ENCODE results near the gene DPM2. TPM values are rescaled to one million over a fixed set of nuclear protein-coding genes. Genes with fewer than 3 reads are reported as not detected.

Gene DPM2
- total RNA-seq, 4 donors from 2014 or later = 7.5 to 14.2 (median 9.6) TPM

DNA sequence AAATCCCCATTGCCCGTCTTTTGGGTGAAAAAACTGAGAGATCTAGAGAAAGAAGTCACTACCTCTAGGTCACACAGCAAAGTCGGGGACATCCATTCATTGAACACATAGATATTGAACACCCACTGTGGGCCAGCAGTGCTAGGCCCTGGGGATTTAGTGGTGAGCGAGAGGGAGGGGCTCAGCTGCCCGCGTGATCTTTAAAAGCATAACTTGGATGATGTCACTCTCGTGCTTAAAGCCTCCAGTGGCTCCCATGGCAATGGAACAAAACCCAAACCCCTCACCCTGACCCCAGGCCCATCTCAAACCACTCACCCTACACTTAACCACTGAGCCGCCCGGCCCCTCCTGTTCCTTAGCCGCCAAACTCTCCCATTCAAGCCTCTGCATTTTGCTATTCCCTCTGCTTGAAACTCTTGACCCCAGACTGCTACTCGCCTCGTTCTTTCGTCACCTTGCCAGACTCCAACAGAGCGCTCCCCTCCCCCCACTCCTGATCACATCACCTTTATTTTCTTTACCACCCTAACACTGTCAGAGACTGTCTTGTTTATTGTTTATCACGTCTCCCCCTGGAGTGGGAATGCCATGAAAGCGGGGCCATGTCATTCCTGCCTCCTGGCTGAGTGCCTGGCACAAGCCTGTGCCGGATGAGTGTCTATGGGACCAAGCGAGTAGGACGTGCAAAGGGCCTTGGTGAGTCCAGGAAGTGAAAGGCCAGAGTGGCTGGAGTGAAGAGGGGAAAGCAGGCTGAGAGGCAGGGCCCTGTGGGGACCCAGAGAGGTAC is 6.4 kb downstream of the DPM2 start:
- TF ChIP-seq, protein P1, sequence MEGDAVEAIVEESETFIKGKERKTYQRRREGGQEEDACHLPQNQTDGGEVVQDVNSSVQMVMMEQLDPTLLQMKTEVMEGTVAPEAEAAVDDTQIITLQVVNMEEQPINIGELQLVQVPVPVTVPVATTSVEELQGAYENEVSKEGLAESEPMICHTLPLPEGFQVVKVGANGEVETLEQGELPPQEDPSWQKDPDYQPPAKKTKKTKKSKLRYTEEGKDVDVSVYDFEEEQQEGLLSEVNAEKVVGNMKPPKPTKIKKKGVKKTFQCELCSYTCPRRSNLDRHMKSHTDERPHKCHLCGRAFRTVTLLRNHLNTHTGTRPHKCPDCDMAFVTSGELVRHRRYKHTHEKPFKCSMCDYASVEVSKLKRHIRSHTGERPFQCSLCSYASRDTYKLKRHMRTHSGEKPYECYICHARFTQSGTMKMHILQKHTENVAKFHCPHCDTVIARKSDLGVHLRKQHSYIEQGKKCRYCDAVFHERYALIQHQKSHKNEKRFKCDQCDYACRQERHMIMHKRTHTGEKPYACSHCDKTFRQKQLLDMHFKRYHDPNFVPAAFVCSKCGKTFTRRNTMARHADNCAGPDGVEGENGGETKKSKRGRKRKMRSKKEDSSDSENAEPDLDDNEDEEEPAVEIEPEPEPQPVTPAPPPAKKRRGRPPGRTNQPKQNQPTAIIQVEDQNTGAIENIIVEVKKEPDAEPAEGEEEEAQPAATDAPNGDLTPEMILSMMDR (IDR thresholded peaks at IDR 0.05; ENCODE audit: low read depth) = no peak

DNA sequence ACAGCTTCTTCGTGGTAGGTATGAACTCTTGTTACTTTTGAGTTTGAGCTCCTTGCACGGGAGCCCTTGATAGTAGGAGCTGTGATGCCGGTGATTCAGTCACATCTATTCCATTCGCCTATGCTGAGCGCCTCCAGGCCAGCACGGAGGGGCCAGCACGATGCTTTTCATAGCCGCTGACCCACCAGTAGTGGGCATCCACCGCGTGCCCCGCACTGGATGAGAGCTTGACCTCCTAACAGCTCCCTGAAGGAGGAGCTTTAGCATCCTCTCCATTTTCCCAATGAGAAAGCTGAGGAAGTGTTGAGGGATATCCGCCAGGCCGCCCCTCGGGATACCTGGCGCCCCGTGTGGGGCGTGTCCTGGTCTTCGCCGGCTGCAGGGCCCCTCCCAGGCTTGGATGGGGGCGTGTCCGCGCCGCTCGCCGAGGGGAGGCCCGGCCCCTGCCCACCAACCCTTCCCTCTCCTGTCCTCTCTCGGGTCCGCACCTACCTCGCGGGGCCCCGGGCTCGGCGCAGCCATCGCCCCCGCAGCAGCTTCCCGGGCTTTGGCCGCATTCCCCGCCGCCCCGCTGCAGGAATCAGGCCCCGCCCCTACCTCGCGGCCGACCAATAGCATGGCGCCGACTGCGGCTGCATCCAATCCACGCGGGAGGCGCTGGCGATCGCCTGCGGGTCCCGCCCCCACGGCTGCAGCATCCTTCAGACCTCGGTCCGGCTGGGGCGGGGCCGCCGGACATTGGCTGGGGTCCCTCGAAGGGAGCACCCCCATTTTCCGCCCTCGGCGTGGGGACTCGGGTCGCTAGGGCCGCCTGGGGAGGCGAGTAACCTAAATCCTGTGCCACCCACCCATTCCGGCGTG is 7.2 kb downstream of the DPM2 start, which contains the start of gene PIP5KL1:
PIP5KL1 (minus strand) TSS at position 547 of the 861 bp plus-strand sequence; CDS start at position 522, 25 bp downstream.
- TF ChIP-seq, protein P1 (IDR thresholded peaks at IDR 0.05; ENCODE audit: low read depth) = no peak

DNA sequence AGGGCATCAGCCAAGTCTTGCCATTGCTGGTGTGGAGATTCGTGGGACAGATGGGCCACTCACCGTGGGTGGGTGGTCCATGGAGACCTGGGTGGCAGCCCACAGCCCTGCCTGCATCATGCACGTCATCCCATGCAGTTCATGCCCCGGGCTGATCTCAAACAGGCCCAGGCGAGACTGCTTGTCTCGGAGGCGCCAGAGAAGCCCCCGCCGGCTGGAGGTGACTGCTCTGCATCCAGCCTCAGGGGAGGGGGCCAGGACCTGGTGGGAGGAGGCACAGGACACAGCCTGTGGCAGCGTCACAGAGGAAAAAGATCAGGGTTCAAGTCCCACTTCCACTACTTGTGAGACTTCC is 8.1 kb downstream of the DPM2 start:
- TF ChIP-seq, protein P1 (IDR thresholded peaks at IDR 0.05; ENCODE audit: low read depth) = no peak

DNA sequence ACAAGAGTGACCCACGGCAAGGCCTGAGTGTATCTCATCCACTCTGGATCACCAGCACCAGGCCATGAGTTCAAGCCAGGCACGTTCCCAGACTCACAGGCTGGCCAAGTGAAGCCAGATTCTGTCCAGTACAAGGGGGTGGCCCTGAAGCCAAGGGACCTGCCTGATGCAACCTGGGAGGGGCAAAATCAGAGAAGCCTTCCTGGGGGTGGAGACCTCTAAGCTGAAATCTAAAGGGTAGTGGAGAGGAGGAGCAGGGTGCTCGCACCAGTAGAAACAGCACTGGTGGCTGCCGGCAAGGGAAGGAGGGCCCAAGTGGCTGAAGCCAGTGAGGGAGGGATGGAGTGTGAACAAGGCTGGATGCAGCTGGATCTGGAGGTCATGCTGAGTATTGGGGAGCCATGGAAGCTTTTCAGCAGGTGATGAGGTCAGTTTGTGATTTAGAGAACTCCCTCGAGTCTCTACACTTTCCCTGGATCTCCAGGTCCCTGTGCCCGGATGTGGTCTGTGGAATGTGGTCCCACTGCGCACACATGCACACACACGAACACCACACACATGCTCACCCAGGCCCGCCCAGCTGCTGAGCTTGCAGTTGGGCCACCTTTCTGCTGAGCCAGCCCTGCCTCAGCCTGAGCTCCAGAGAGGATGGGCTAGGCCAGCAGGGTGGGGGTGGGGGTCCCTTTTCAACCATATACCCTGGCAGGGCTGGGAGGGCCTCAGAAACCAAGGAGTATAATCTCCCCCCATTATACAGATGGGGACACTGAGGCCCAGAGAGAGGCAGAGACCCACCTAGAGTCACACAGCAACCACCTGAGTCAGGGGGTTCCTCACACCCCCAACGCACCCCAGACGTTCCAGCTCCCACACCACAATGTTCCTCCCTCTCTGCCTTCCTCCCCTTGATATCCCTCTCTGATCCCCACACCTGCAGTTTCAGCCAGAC is 8.7 kb downstream of the DPM2 start:
- TF ChIP-seq, protein P1 (IDR thresholded peaks at IDR 0.05; ENCODE audit: low read depth) = no peak

DNA sequence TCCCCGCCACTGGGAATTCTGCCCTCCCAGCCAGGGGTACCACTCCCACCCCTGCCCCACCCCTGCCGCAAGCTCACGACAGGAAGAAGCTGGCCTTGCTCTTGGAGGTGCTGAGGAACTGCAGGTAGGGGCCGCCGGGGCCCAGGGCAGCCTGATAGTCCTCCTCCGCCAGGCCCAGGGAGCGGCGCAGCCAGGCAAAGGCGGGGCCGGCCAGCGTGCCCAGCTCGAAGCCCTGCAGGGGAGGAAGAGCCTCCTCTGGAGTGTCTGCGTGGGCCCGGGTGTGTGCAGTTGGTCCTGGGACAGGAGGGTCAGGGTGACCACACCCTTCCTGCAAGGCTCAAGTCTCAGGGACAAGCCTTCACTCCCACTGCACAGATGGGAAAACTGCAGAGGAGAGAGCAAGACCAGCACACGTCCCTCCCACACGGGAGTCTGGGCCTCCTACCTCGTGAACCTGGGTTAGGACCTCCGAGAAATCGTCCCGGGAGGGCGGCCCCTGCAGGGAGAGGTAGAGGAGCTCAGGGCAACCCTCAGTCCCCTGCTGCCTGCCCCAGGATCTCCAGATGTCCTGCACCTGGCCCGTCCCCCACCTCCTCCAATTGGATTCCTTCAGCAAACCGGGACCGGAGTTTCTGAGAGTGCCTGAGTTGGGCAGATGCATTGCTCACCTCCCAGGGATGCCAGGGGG is 9.5 kb downstream of the DPM2 start:
- TF ChIP-seq, protein P1 (IDR thresholded peaks at IDR 0.05; ENCODE audit: low read depth) = no peak

DNA sequence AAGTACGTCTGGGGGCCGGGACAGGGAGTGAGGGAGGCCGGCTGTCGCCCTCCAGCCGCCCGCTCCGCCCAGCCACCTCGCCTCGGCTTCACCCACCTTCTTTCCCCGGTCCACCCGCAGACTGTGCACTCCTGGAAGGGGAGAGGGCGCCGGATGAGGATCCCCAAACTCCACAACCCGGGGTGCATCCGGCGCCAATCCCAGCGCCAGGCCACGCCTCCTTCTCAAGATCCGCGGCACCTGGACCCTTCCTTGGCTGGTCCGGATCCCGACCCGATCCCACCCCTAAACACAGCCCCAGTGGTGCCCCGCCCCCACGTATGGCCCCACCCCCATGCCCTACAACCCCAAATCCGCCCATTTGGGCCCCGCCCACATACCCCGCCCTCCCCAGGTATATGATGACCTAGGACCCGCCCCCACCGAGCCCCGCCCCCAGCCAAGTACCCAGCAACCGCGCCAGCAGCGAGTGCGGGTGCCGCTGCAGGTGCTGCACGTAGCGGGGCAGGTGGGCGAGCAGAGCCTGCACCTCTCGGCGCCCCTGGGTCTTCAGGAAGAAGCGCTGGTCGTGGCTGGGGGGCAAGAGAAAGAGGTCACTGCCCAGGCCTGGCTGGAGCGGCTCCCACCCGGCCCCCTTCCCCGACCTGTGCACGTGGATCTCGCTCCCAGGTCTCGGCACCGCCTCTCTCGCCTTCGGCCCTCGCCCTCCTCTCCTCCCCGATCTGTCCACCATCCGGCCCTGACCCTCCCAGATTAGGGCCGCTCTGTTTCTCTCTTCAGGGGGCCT is 10.3 kb downstream of the DPM2 start:
- TF ChIP-seq, protein P1 (IDR thresholded peaks at IDR 0.05; ENCODE audit: low read depth) = no peak
